ENCODE measurements around the gene POU2F1. TPM values are rescaled to one million over a fixed set of nuclear protein-coding genes. Genes with fewer than 3 reads are reported as not detected.
A peak's percentile ranks its signal among the peaks of the same experiment; 100 is the strongest.

Gene POU2F1
- total and polyA plus RNA-seq, 7 experiments from 2014 or later = 9.1 to 36.6 (median 22.8) TPM

- POLR2A ChIA-PET = no interaction called here
- H3K27me3 ChIP-seq (ENCODE audit: control insufficient read depth in 2 of 2, insufficient read depth in 2 of 2, low read length in 2 of 2) = no peaks in the 10 kb centered on the region
- no peaks in the 10 kb centered on the region for H3K27me3 Mint-ChIP-seq
- H3K4me1 ChIP-seq (ENCODE audit: control insufficient read depth in 2 of 2, insufficient read depth in 2 of 2, low read length in 2 of 2) = peaks cover 6 to 19% of the 10 kb centered on the region in 2 donors
- no peaks in the 10 kb centered on the region for H3K36me3 ChIP-seq (ENCODE audit: control insufficient read depth in 2 of 3, insufficient read depth in 3 of 3, low read length in 3 of 3)
- H3K27ac ChIP-seq (ENCODE audit: low read depth, low read length) = no peak overlapping the region
- ATAC-seq (no peak), DNase-seq (no peak)
- no peak overlapping the region for H3K27ac Mint-ChIP-seq
- peaks cover 32 to 83% (median 58%) of the 10 kb centered on the region in 7 donors for H3K4me1 Mint-ChIP-seq
- intact Hi-C loops (cut with micrococcal nuclease) = loop anchor here in 1 of 2 donors (10.0 kb wide), 1 partner anchor 253 kb away; the partner anchor contains the start of gene ILDR2
- no peaks in the 10 kb centered on the region for H3K9me3 Mint-ChIP-seq
- H3K4me3 Mint-ChIP-seq = peak overlapping the region in 2 of 10 donors; percentile 12 to 49
- H3K9me3 ChIP-seq (ENCODE audit: control insufficient read depth in 2 of 3, low read length in 3 of 3) = no peaks in the 10 kb centered on the region
- CTCF ChIA-PET = interaction anchor here (1.1 kb wide), 1 partner anchor 326 kb away, joined by 3 read pairs; the partner anchor contains the start of gene CREG1
- H3K36me3 Mint-ChIP-seq = peaks cover 0 to 3% (median 0%) of the 10 kb centered on the region in 5 donors
- H3K4me3 ChIP-seq (ENCODE audit: low read length) = no peak overlapping the region
These were observed 7.3 kb downstream of the POU2F1 start for GRCh38 chr1:167227934-167228378.

GRCh38 chr1:167229719-167230385 lies 9.2 kb downstream of the POU2F1 start:
- no peak overlapping the region for H3K27ac ChIP-seq (ENCODE audit: low read depth, low read length)
- H3K4me1 ChIP-seq (ENCODE audit: control insufficient read depth in 2 of 2, insufficient read depth in 2 of 2, low read length in 2 of 2) = peaks cover 7% of the 10 kb centered on the region in 2 donors
- Mint-ChIP-seq H3K27ac (no peak overlapping the region), H3K4me3 (no peak overlapping the region), H3K27me3 (no peaks in the 10 kb centered on the region), H3K36me3 (peaks cover 0 to 3% (median 0%) of the 10 kb centered on the region in 5 donors), H3K4me1 (peaks cover 21 to 82% (median 52%) of the 10 kb centered on the region in 7 donors), H3K9me3 (no peaks in the 10 kb centered on the region)
- DNase-seq (no peak), ATAC-seq (peak; percentile 60)
- no peaks in the 10 kb centered on the region for H3K36me3 ChIP-seq (ENCODE audit: control insufficient read depth in 2 of 3, insufficient read depth in 3 of 3, low read length in 3 of 3)
- CTCF ChIA-PET = no interaction called here
- H3K4me3 ChIP-seq (ENCODE audit: low read length) = no peak overlapping the region
- POLR2A ChIA-PET = interaction anchor here (0.6 to 1.9 kb wide), 3 partner anchors 9 to 38 kb away, joined by 3 to 10 read pairs (median 3); partner anchors contain the start of gene POU2F1
- intact Hi-C loops (cut with micrococcal nuclease) = loop anchor here in 1 of 2 donors (10.0 kb wide), 1 partner anchor 255 kb away; the partner anchor contains the start of gene ILDR2
- no peaks in the 10 kb centered on the region for H3K27me3 ChIP-seq (ENCODE audit: control insufficient read depth in 2 of 2, insufficient read depth in 2 of 2, low read length in 2 of 2)
- H3K9me3 ChIP-seq (ENCODE audit: control insufficient read depth in 2 of 3, low read length in 3 of 3) = no peaks in the 10 kb centered on the region

GRCh38 chr1:167230437-167230836 lies 9.8 kb downstream of the POU2F1 start:
- no peak overlapping the region for H3K27ac ChIP-seq (ENCODE audit: low read depth, low read length)

GRCh38 chr1:167231873-167232450 lies 11.3 kb downstream of the POU2F1 start:
- DNase-seq (no peak), ATAC-seq (no peak)
- POLR2A ChIA-PET = interaction anchor here (0.6 to 1.9 kb wide), 4 partner anchors 10 to 160 kb away, joined by 3 to 10 read pairs (median 4); partner anchors contain the start of gene POU2F1

More at GRCh38 chr1:167230437-167230836, 9.8 kb downstream of the POU2F1 start:
- intact Hi-C loops (cut with micrococcal nuclease) = no loop called here
- H3K9me3 Mint-ChIP-seq = no peaks in the 10 kb centered on the region
- H3K27me3 Mint-ChIP-seq = no peaks in the 10 kb centered on the region
- no peak overlapping the region for H3K27ac Mint-ChIP-seq
- DNase-seq = no peak
- peaks cover 12 to 13% of the 10 kb centered on the region in 2 donors for H3K4me1 ChIP-seq (ENCODE audit: control insufficient read depth in 2 of 2, insufficient read depth in 2 of 2, low read length in 2 of 2)
- H3K4me3 Mint-ChIP-seq = no peak overlapping the region
- peaks cover 0 to 3% (median 0%) of the 10 kb centered on the region in 5 donors for H3K36me3 Mint-ChIP-seq
- CTCF ChIA-PET = no interaction called here
- ATAC-seq = no peak
- H3K27me3 ChIP-seq (ENCODE audit: control insufficient read depth in 2 of 2, insufficient read depth in 2 of 2, low read length in 2 of 2) = no peaks in the 10 kb centered on the region
- POLR2A ChIA-PET = interaction anchor here (0.6 to 1.9 kb wide), 2 partner anchors 10 to 17 kb away, joined by 3 to 10 read pairs; partner anchors contain the start of gene POU2F1
- H3K9me3 ChIP-seq (ENCODE audit: control insufficient read depth in 2 of 3, low read length in 3 of 3) = no peaks in the 10 kb centered on the region
- no peaks in the 10 kb centered on the region for H3K36me3 ChIP-seq (ENCODE audit: control insufficient read depth in 2 of 3, insufficient read depth in 3 of 3, low read length in 3 of 3)
- H3K4me3 ChIP-seq (ENCODE audit: low read length) = no peak overlapping the region
- H3K4me1 Mint-ChIP-seq = peaks cover 20 to 82% (median 52%) of the 10 kb centered on the region in 7 donors

GRCh38 chr1:167232801-167233200 lies 12.1 kb downstream of the POU2F1 start:
- no peaks in the 10 kb centered on the region for H3K9me3 Mint-ChIP-seq
- POLR2A ChIA-PET = interaction anchor here (0.6 to 1.2 kb wide), 3 partner anchors 9 to 161 kb away, joined by 3 to 4 read pairs (median 3); no protein-coding TSS in a partner anchor
- Histone ChIP-seq H3K9me3 (ENCODE audit: control insufficient read depth in 2 of 3, low read length in 3 of 3) (no peaks in the 10 kb centered on the region), H3K36me3 (ENCODE audit: control insufficient read depth in 2 of 3, insufficient read depth in 3 of 3, low read length in 3 of 3) (no peaks in the 10 kb centered on the region), H3K27ac (ENCODE audit: low read depth, low read length) (no peak overlapping the region), H3K4me3 (ENCODE audit: low read length) (no peak overlapping the region), H3K4me1 (ENCODE audit: control insufficient read depth in 2 of 2, insufficient read depth in 2 of 2, low read length in 2 of 2) (peaks cover 12 to 14% of the 10 kb centered on the region in 2 donors), H3K27me3 (ENCODE audit: control insufficient read depth in 2 of 2, insufficient read depth in 2 of 2, low read length in 2 of 2) (no peaks in the 10 kb centered on the region)
- H3K4me3 Mint-ChIP-seq = no peak overlapping the region
- DNase-seq = no peak
- peaks cover 0 to 5% (median 0%) of the 10 kb centered on the region in 5 donors for H3K36me3 Mint-ChIP-seq
- CTCF ChIA-PET = interaction anchor here (0.7 to 1.2 kb wide), 5 partner anchors 15 to 185 kb away, joined by 3 to 7 read pairs (median 5); no protein-coding TSS in a partner anchor
- H3K27me3 Mint-ChIP-seq = no peaks in the 10 kb centered on the region
- peaks cover 15 to 74% (median 56%) of the 10 kb centered on the region in 7 donors for H3K4me1 Mint-ChIP-seq
- intact Hi-C loops (cut with micrococcal nuclease) = no loop called here
- H3K27ac Mint-ChIP-seq = no peak overlapping the region
- no peak for ATAC-seq

More at GRCh38 chr1:167231873-167232450, 11.3 kb downstream of the POU2F1 start:
- Histone ChIP-seq H3K9me3 (ENCODE audit: control insufficient read depth in 2 of 3, low read length in 3 of 3) (no peaks in the 10 kb centered on the region), H3K27ac (ENCODE audit: low read depth, low read length) (no peak overlapping the region), H3K4me1 (ENCODE audit: control insufficient read depth in 2 of 2, insufficient read depth in 2 of 2, low read length in 2 of 2) (peaks cover 12 to 14% of the 10 kb centered on the region in 2 donors), H3K27me3 (ENCODE audit: control insufficient read depth in 2 of 2, insufficient read depth in 2 of 2, low read length in 2 of 2) (no peaks in the 10 kb centered on the region), H3K36me3 (ENCODE audit: control insufficient read depth in 2 of 3, insufficient read depth in 3 of 3, low read length in 3 of 3) (no peaks in the 10 kb centered on the region), H3K4me3 (ENCODE audit: low read length) (no peak overlapping the region)
- H3K27ac Mint-ChIP-seq = no peak overlapping the region
- CTCF ChIA-PET = interaction anchor here (0.5 to 1.2 kb wide), 6 partner anchors 14 to 186 kb away, joined by 3 to 6 read pairs (median 4); no protein-coding TSS in a partner anchor
- H3K36me3 Mint-ChIP-seq = peaks cover 0 to 2% (median 0%) of the 10 kb centered on the region in 5 donors
- no peaks in the 10 kb centered on the region for H3K27me3 Mint-ChIP-seq
- H3K9me3 Mint-ChIP-seq = no peaks in the 10 kb centered on the region
- H3K4me1 Mint-ChIP-seq = peaks cover 13 to 78% (median 51%) of the 10 kb centered on the region in 7 donors
- no peak overlapping the region for H3K4me3 Mint-ChIP-seq
- intact Hi-C loops (cut with micrococcal nuclease) = no loop called here

- no peak overlapping the region for H3K4me3 ChIP-seq (ENCODE audit: low read length)
- no peak overlapping the region for H3K27ac ChIP-seq (ENCODE audit: low read depth, low read length)
- intact Hi-C loops (cut with micrococcal nuclease) = no loop called here
These were observed 12.7 kb downstream of the POU2F1 start for GRCh38 chr1:167233373-167233772.

More at GRCh38 chr1:167233373-167233772, 12.7 kb downstream of the POU2F1 start:
- Histone ChIP-seq H3K4me1 (ENCODE audit: control insufficient read depth in 2 of 2, insufficient read depth in 2 of 2, low read length in 2 of 2) (peaks cover 8 to 14% of the 10 kb centered on the region in 2 donors), H3K9me3 (ENCODE audit: control insufficient read depth in 2 of 3, low read length in 3 of 3) (no peaks in the 10 kb centered on the region), H3K27me3 (ENCODE audit: control insufficient read depth in 2 of 2, insufficient read depth in 2 of 2, low read length in 2 of 2) (no peaks in the 10 kb centered on the region), H3K36me3 (ENCODE audit: control insufficient read depth in 2 of 3, insufficient read depth in 3 of 3, low read length in 3 of 3) (no peaks in the 10 kb centered on the region)
- Mint-ChIP-seq H3K4me1 (peaks cover 14 to 72% (median 50%) of the 10 kb centered on the region in 7 donors), H3K27ac (no peak overlapping the region), H3K4me3 (no peak overlapping the region), H3K27me3 (no peaks in the 10 kb centered on the region), H3K9me3 (no peaks in the 10 kb centered on the region), H3K36me3 (peaks cover 0 to 5% (median 0%) of the 10 kb centered on the region in 5 donors)
- DNase-seq = no peak
- ATAC-seq = no peak
- ChIA-PET CTCF (interaction anchor here (0.7 kb wide), 1 partner anchor 182 kb away, joined by 7 read pairs; no protein-coding TSS in a partner anchor), POLR2A (interaction anchor here (1.1 to 2.0 kb wide), 2 partner anchors 11 to 13 kb away, joined by 4 to 9 read pairs; partner anchors contain the start of gene POU2F1)

Data from naive thymus-derived CD4-positive, alpha-beta T cell (primary cell).